GM12878 (cell line): Measurements from ENCODE around the gene GPM6B. TPM values are rescaled to one million over a fixed set of nuclear protein-coding genes. Genes with fewer than 3 reads are reported as not detected.
A peak's percentile ranks its signal among the peaks of the same experiment; 100 is the strongest.

Experiments used
- ATAC-seq: fragments of 200-7000 bp; cut with Tn5 transposase; 3 replicates; pipeline ENCODE4 v1.9.1; 2020; ENCODE audit warnings: mild to moderate bottlenecking, moderate library complexity
- BruUV-seq: library from RNA; stranded (reverse); fragments of 400-500 nt; replicated peaks from 2 replicates; lab custom pipeline; 2021; lab: Mats Ljungman, UMichigan
- CTCF ChIA-PET: fragments of 300-600 bp; sonication (Branson Sonifier 250); formaldehyde crosslinking; extraction: SDS; loops from one replicate; lab custom pipeline; 2021; ENCODE audit warnings: inconsistent platforms; lab: Yijun Ruan, JAX
- POLR2A ChIA-PET: fragments of 350-600 bp; formaldehyde crosslinking; extraction: SDS; loops from one replicate; lab custom pipeline; 2021; ENCODE audit warnings: inconsistent platforms; lab: Charles Lee
- RAD21 ChIA-PET: fragments of 300-600 bp; sonication (Branson Sonifier 250); formaldehyde crosslinking; loops from one replicate; lab custom pipeline; 2023; ENCODE audit warnings: antibody characterized with exemption; ENCODE audit not compliant: unreplicated experiment; lab: Charles Lee
- SMC1A ChIA-PET: fragments of 300-600 bp; sonication (Branson Sonifier 250); formaldehyde crosslinking; loops from one replicate; lab custom pipeline; 2023; ENCODE audit not compliant: unreplicated experiment, uncharacterized antibody; lab: Charles Lee
- DNase-seq: peaks from one replicate; pipeline ENCODE4 v3.0.0-alpha.2; 2011; ENCODE audit warnings: low read depth, low spot score
- FAIRE-seq: peaks from 3 replicates; lab custom pipeline; 2011; peaks lifted over from hg19 to GRCh38; lab: Jason Lieb, UNC
- H2AFZ ChIP-seq: 2 replicates; pipeline ENCODE4 v1.6.0; 2011; ENCODE audit warnings: low read depth, low read length, control low read depth; ENCODE audit not compliant: control insufficient read depth
- H3K27ac ChIP-seq: 2 replicates; pipeline ENCODE4 v1.5.1; 2011; ENCODE audit warnings: control low read depth; ENCODE audit not compliant: control insufficient read depth, insufficient read depth
- H3K27me3 ChIP-seq, 2 experiments: replicated peaks in 1 of 2; 2 replicates each; pipeline versions ENCODE4 v1.6.0 to v1.6.1; 2011; ENCODE audit warnings: low read length in 1 of 2; ENCODE audit not compliant: control insufficient read depth in 2 of 2, insufficient read depth in 2 of 2
- H3K36me3 ChIP-seq, 2 experiments: 2 replicates each; pipeline ENCODE4 v1.5.1; 2011; ENCODE audit warnings: low read length in 1 of 2; ENCODE audit not compliant: control insufficient read depth in 2 of 2, insufficient read depth in 2 of 2
- H3K4me1 ChIP-seq: 2 replicates; pipeline ENCODE4 v1.6.1; 2011; ENCODE audit warnings: mild to moderate bottlenecking, low read length, moderate library complexity, mixed read lengths; ENCODE audit not compliant: control insufficient read depth, insufficient read depth
- H3K4me2 ChIP-seq: 2 replicates; pipeline ENCODE4 v1.6.0; 2011; ENCODE audit warnings: control low read depth; ENCODE audit not compliant: control insufficient read depth, insufficient read depth
- H3K4me3 ChIP-seq: fragments of 200-600 bp; sonication (generic); 2 replicates; pipeline ENCODE4 v1.5.1; 2016
- H3K79me2 ChIP-seq: 2 replicates; pipeline ENCODE4 v1.6.0; 2011; ENCODE audit warnings: low read length; ENCODE audit not compliant: control insufficient read depth, insufficient read depth
- H3K9ac ChIP-seq: 2 replicates; pipeline ENCODE4 v1.8.0; 2011; ENCODE audit warnings: low read length, control low read depth, mixed read lengths; ENCODE audit not compliant: control insufficient read depth, insufficient read depth
- H3K9me3 ChIP-seq: replicated peaks from 3 replicates; pipeline ENCODE4 v1.5.1; 2011; ENCODE audit warnings: mild to moderate bottlenecking, low read length; ENCODE audit not compliant: control insufficient read depth, insufficient read depth
- H4K20me1 ChIP-seq: 2 replicates; pipeline ENCODE4 v1.6.0; 2011; ENCODE audit not compliant: control insufficient read depth, insufficient read depth
- ASH2L ChIP-seq: fragments of 300-600, 200-600 bp; sonication (generic); IDR thresholded peaks from 2 replicates; pipeline ENCODE4 v1.6.1; 2017; ENCODE audit warnings: low read depth, mild to moderate bottlenecking, borderline replicate concordance
- BMI1 ChIP-seq: fragments of 450-650 bp; IDR thresholded peaks from 2 replicates; pipeline ENCODE4 v1.6.1; 2016; ENCODE audit warnings: mild to moderate bottlenecking, moderate library complexity, borderline replicate concordance
- CEBPB ChIP-seq, 2 experiments: fragments of 150-350 bp in 1 of 2; IDR thresholded peaks; 2 replicates each; pipeline ENCODE4 v1.6.1; 2012 to 2014; ENCODE audit warnings: low read depth in 2 of 2, low read length in 2 of 2, borderline replicate concordance in 1 of 2, inconsistent platforms in 1 of 2
- EGR1 ChIP-seq, 2 experiments: IDR thresholded peaks; 1 replicate in 1 of 2; 2 replicates in 1 of 2; pipeline ENCODE4 v1.6.1; 2011 to 2012; ENCODE audit warnings: low read depth in 2 of 2, low read length in 2 of 2, borderline replicate concordance in 1 of 2, mild to moderate bottlenecking in 1 of 2, moderate library complexity in 1 of 2
- ESRRA ChIP-seq: IDR thresholded peaks from 2 replicates; pipeline ENCODE4 v1.6.1; 2012; ENCODE audit warnings: mild to moderate bottlenecking, low read length, improper control_type of control experiment
- GATAD2B ChIP-seq: fragments of 450-650 bp; conservative IDR thresholded peaks from 2 replicates; pipeline ENCODE4 v1.6.1; 2017; ENCODE audit warnings: low read depth, mild to moderate bottlenecking, moderate library complexity
- HCFC1 ChIP-seq: fragments of 150-350 bp; IDR thresholded peaks from 2 replicates; pipeline ENCODE4 v1.6.1; 2014; ENCODE audit warnings: low read length
- IRF4 ChIP-seq: IDR thresholded peaks from 2 replicates; pipeline ENCODE4 v1.6.1; 2011; ENCODE audit warnings: low read depth, low read length
- MYC ChIP-seq: IDR thresholded peaks from 2 replicates; pipeline ENCODE4 v1.6.1; 2011; ENCODE audit warnings: mild to moderate bottlenecking, low read length, moderate library complexity, inconsistent platforms; ENCODE audit not compliant: insufficient read depth, insufficient replicate concordance, insufficient read length, severe bottlenecking
- NFYB ChIP-seq: IDR thresholded peaks from 2 replicates; pipeline ENCODE4 v1.6.1; 2011; ENCODE audit warnings: low read depth, mild to moderate bottlenecking, low read length, improper control_type of control experiment, moderate library complexity; ENCODE audit not compliant: insufficient read depth
- PAX5 ChIP-seq: IDR thresholded peaks from 2 replicates; pipeline ENCODE4 v1.6.1; 2011; ENCODE audit warnings: low read depth, low read length, borderline replicate concordance
- POLR2A ChIP-seq: IDR thresholded peaks from 2 replicates; pipeline ENCODE4 v1.6.1; 2011; ENCODE audit warnings: low read depth, mild to moderate bottlenecking, low read length
- POU2F2 ChIP-seq: IDR thresholded peaks from 3 replicates; pipeline ENCODE4 v1.6.1; 2011; ENCODE audit warnings: low read depth, mild to moderate bottlenecking, low read length, borderline replicate concordance
- TARDBP ChIP-seq: IDR thresholded peaks from 2 replicates; pipeline ENCODE4 v1.6.1; 2016; ENCODE audit warnings: borderline replicate concordance
- ZNF384 ChIP-seq: IDR thresholded peaks from 2 replicates; pipeline ENCODE4 v1.6.1; 2012; ENCODE audit warnings: low read depth, mild to moderate bottlenecking, low read length, improper control_type of control experiment, borderline replicate concordance
- ZNF687 ChIP-seq: fragments of 450-650 bp; IDR thresholded peaks from 2 replicates; pipeline ENCODE4 v1.6.1; 2017; ENCODE audit warnings: mild to moderate bottlenecking, moderate library complexity
- WGBS: methylation state at CpG from one replicate; pipeline ENCODE4 v1.1.6; 2016; ENCODE audit warnings: low lambda C conversion rate; ENCODE audit not compliant: insufficient replicate concordance, insufficient coverage; ENCODE audit errors: missing lambda C conversion rate; 5-methylcytosine and 5-hydroxymethylcytosine counted together
- in situ Hi-C: fragments of 300-500 bp; cut with MboI; formaldehyde crosslinking; loops from 9 replicates; pipeline ENCODE4 v1.14.3; 2018; ENCODE audit warnings: mixed read lengths
- intact Hi-C: fragments of 100-400 bp; cut with micrococcal nuclease; formaldehyde crosslinking; loops from one replicate; pipeline ENCODE4 v1.14.2; 2022; ENCODE audit not compliant: unreplicated experiment
- polyA plus RNA-seq, 11 experiments: library from polyadenylated mRNA; depleted of rRNA in 4 of 11; unstranded in 6 of 11; stranded (reverse) in 5 of 11; fragments of >200 nt; fragmentation: Nextera tagmentation in 4 of 11; fragmentation: Illumina TruSeq in 1 of 11; extraction: Ambion mirVana in 4 of 11; extraction: Trizol in 1 of 11; gene quantifications; 1 replicate in 1 of 11; 2 replicates in 10 of 11; pipeline versions ENCODE4 v1.2.1 to v1.2.3, GENCODE V29; 2011 to 2016; ENCODE audit warnings: inconsistent platforms in 2 of 11, missing spikeins in 2 of 11, low read depth in 1 of 11
- total RNA-seq, 4 experiments: library from RNA; depleted of rRNA in 3 of 4; stranded (reverse); fragments of >200 nt in 3 of 4; fragmentation: Illumina TruSeq in 1 of 4; extraction: Trizol in 1 of 4; gene quantifications; 2 replicates each; pipeline versions ENCODE4 v1.2.1 to v1.2.3, GENCODE V29; 2013 to 2021

Gene GPM6B
- total and polyA plus RNA-seq, 10 of the 15 experiments (the other 5 are each of a cell fraction or from before 2014, with no cell fraction given), result 0.01 to 2.6 (median 0.37) TPM; not detected in 2

GRCh38 chrX:13761606-13762414 is 55.1 kb downstream of the GPM6B start (continued):
- TF ChIP-seq IRF4 (peak; percentile 71), NFYB (no peak), ESRRA (no peak), CEBPB (IDR thresholded peaks at IDR 0.05; ENCODE audit: borderline replicate concordance in 1 of 2, low read depth in 2 of 2, low read length in 2 of 2) (no peak)

GRCh38 chrX:13760426-13760825 is 56.5 kb downstream of the GPM6B start:
- BruUV-seq, result no TSS peak
- intact Hi-C loops, result no loop called here
- TF ChIP-seq TARDBP, result no peak
- TF ChIP-seq ZNF687, result no peak
- TF ChIP-seq ASH2L, result no peak
- no peak for TF ChIP-seq POLR2A
- no peak for TF ChIP-seq MYC
- TF ChIP-seq PAX5, result no peak
- no peak for TF ChIP-seq ZNF384
- TF ChIP-seq EGR1 (IDR thresholded peaks at IDR 0.05; ENCODE audit: borderline replicate concordance in 1 of 2, low read depth in 2 of 2, low read length in 2 of 2), result no peak
- no peak for TF ChIP-seq BMI1
- no peak for TF ChIP-seq HCFC1
- no peak for TF ChIP-seq POU2F2
- no peak for TF ChIP-seq GATAD2B
- DNase-seq (no peak), ATAC-seq (no peak), FAIRE-seq (no peak)
- Histone ChIP-seq H2AFZ (no peak overlapping the region), H3K9me3 (no peaks in the 10 kb centered on the region), H3K9ac (no peak overlapping the region), H3K4me2 (no peak overlapping the region), H4K20me1 (no peaks in the 10 kb centered on the region), H3K27ac (peak overlapping the region; percentile 79; the same call in 1 of the 2 replicates), H3K4me3 (0 out of 2 replicates have a peak overlapping the region, but pooled peaks have one; percentile 3), H3K4me1 (peaks cover 28% of the 10 kb centered on the region), H3K27me3 (no peaks in the 10 kb centered on the region), H3K36me3 (peaks cover 0 to 5% of the 10 kb centered on the region in 2 experiments; a peak in 2 of 4 replicates), H3K79me2 (no peaks in the 10 kb centered on the region; the same call in 1 of the 2 replicates)
- ChIA-PET POLR2A (interaction anchor here (7.2 kb wide), 1 partner anchor 63 kb away, joined by 31 read pairs; no protein-coding TSS in a partner anchor), CTCF (interaction anchor here (1.0 to 9.0 kb wide), 4 partner anchors 11 to 94 kb away, joined by 3 to 95 read pairs (median 3); no protein-coding TSS in a partner anchor), SMC1A (interaction anchor here (0.7 to 3.4 kb wide), 11 partner anchors 9 to 137 kb away, joined by 3 to 43 read pairs (median 4); no protein-coding TSS in a partner anchor), RAD21 (interaction anchor here (1.1 to 15.7 kb wide), 5 partner anchors 10 to 107 kb away, joined by 3 to 175 read pairs (median 17); partner anchors contain the start of gene TCEANC)
- in situ Hi-C loops, result no loop called here
- 92% methylated on average over 13 of the region's 13 CpGs for WGBS
